Lower leg skin (tissue), 4 donors: ENCODE measurements around the gene HEPACAM. TPM values are rescaled to one million over a fixed set of nuclear protein-coding genes. Genes with fewer than 3 reads are reported as not detected.

Experiments used
- DNase-seq, 2 donors: peaks; one replicate each; pipeline ENCODE4 v3.0.0-alpha.2; 2019; ENCODE audit warnings: low spot score in 2 of 2
- H3K4me3 ChIP-seq: fragments of 200-600 bp; sonication (generic); 2 replicates; pipeline ENCODE4 v1.5.1; 2017; ENCODE audit warnings: mild to moderate bottlenecking, low read depth; ENCODE audit not compliant: poor library complexity, severe bottlenecking
- CTCF ChIP-seq, 3 donors: fragments of 450-650 bp; IDR thresholded peaks; one replicate each; pipeline ENCODE4 v1.5.1; 2016; ENCODE audit warnings: antibody characterized with exemption in 3 of 3, mild to moderate bottlenecking in 3 of 3, moderate library complexity in 2 of 3
- POLR2A ChIP-seq, 2 donors: fragments of 450-650 bp; IDR thresholded peaks; one replicate each; pipeline ENCODE4 v1.6.1; 2016 to 2017; ENCODE audit warnings: antibody characterized with exemption in 2 of 2, mild to moderate bottlenecking in 1 of 2, moderate library complexity in 1 of 2
- WGBS, 2 donors: methylation state at CpG; one replicate each; pipeline ENCODE4 v1.1.5; 2018; 5-methylcytosine and 5-hydroxymethylcytosine counted together
- intact Hi-C: fragments of 100-400 bp; cut with DNase I; formaldehyde crosslinking; loops from one replicate; pipeline ENCODE4 v1.15.0; 2023; ENCODE audit warnings: low total_unique reads
- total RNA-seq, 4 donors: library from RNA; depleted of rRNA; stranded (reverse); fragments of >200 nt; gene quantifications; one replicate each; pipeline ENCODE4 v1.1.0, GENCODE V29; 2016

The HEPACAM gene
- total RNA-seq, 4 donors from 2014 or later = 0.06 to 1.9 (median 0.97) TPM; not detected in 1

DNA sequence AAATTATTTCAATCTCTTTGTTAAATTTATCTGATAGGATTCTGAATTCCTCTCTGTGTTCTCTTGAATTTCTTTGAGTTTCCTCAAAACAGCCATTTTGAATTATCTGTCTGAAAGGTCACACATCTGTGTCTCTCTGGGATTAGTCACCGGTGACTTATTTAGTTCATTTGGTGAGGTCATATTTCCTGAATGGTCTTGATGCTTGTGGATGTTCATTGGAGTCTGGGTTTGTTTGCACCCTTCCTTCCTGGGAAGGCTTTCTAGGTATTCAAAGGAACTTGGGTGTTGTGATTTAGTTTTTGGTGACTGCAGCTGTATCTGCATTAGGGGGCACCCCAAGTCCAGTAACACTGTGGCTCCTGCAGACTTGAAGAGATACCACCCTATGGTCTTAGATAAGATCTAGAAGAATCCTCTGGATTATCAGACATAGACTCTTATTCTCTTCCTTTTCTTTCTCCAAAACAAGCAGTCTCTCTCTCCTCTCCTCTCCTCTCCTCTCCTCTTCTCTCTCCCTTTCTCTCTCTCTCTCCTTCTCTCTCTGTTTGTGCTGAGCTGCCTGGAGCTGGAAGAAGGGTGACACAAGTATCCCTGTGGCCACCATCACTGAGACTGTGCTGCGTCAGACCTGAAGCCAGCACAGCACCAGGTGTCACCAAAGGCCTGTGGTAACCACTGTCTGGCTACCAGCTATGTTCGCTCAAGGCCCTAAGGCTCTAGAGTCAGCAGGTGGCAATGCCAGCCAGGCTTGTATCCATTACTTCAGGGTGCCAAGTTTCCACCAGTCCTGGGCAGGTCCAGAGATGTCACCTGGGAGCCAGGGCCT, 20.1 kb downstream of the HEPACAM start:
- 74 to 76% methylated on average over 3 of the region's 3 CpGs for WGBS, 2 donors
- intact Hi-C loops = no loop called here
- TF ChIP-seq POLR2A (IDR thresholded peaks at IDR 0.05) (no peak), CTCF (IDR thresholded peaks at IDR 0.05) (no peak)
- peak in 1 of 2 donors; percentile 42 for DNase-seq
- H3K4me3 ChIP-seq = no peak overlapping the region

DNA sequence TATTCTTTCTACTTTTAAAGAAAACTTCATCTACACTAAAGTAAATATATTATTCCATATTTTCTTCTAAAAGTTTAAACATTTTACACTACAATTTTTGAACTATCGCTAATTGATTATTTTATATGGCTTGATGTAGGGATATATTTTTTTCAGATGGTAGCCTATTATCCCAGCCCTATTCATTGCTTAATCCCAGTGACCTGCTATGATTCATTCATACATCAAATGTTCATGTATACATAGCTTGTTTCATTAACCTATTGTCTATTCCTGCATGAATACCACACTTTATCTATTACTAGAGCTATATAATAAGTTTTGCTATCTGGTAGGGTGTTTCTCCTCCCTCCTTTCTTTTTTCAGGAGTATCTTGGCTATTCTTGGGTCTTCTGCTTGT, 33.2 kb downstream of the HEPACAM start:
- TF ChIP-seq POLR2A (IDR thresholded peaks at IDR 0.05) = no peak
- TF ChIP-seq CTCF (IDR thresholded peaks at IDR 0.05) = no peak
- no peak overlapping the region for H3K4me3 ChIP-seq
- intact Hi-C loops = no loop called here

DNA sequence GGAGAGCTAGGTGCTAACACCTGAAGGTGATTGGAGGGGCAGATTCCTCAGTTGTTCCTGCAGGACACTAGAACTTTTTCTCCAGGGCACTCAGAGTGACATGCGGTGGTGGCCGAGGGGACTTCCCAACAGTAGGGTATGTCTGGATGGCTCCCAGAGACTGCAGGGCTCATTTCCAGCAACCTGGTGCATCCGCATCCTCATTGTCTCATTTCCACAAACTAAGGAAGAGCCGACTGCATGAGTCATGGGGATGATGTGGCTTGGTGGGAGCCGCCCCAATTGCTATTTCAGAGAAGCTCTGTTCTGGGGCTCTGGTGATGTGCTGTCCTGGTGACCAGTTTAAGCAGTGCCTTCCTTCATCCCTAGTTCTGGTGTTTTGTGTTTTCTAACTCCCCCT, 35.4 kb downstream of the HEPACAM start:
- no peak for TF ChIP-seq POLR2A (IDR thresholded peaks at IDR 0.05)
- no peak for TF ChIP-seq CTCF (IDR thresholded peaks at IDR 0.05)
- DNase-seq = peak in 1 of 2 donors; percentile 89
- 21 to 35% methylated on average over 4 to 5 of the region's 5 CpGs for WGBS, 2 donors
- intact Hi-C loops = no loop called here
- H3K4me3 ChIP-seq = no peak overlapping the region

More for the DNA sequence above, 33.2 kb downstream of the HEPACAM start:
- WGBS, 2 donors = 95 to 100% methylated on average over 1 of the region's 1 CpG
- no peak for DNase-seq

DNA sequence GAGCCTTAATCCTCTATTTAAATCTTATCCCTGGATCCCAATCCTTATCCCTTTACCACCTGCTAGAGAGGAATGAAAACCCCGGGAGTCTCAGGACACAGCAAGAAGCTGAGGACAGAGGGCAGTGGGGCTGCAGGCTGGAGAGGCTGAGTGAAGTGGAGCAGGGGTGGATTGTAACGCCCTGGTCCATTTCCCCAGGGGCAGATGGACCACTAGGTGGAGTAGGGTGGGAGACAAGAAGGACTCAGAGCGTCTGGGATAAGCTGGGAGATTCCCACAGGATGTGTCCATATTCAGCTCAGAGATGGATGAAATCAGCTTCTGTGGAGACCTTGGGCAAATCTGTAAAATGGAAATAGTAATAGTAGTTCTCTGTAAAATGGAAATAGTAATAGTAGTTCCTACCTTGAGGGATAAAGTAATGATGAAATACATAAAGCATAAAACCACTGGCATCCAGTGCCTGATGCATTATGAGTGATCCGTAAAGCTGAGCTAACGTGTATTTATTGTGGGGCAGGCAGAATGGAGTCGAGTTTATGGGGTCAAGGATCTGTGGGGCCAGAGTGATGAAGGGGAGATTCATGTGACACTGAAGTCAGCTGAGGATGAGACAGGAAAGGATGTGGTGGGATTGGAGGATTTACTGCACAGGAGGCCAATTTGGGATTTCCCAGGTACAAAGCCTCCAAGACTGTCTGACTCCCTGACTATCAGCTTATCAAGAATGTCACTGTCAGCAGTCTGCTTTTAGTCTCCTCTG, 36.3 kb downstream of the HEPACAM start:
- WGBS, 2 donors = 67 to 72% methylated on average over 6 of the region's 6 CpGs
- no peak overlapping the region for H3K4me3 ChIP-seq
- no peak for TF ChIP-seq POLR2A (IDR thresholded peaks at IDR 0.05)
- no peak for TF ChIP-seq CTCF (IDR thresholded peaks at IDR 0.05)
- intact Hi-C loops = no loop called here
- peak in 1 of 2 donors; percentile 58 for DNase-seq

GRCh38 chr11:124898711-124899110, 37.1 kb downstream of the HEPACAM start:
- peak in 1 of 2 donors; percentile 84 for DNase-seq
- TF ChIP-seq CTCF (IDR thresholded peaks at IDR 0.05) = no peak
- no peak for TF ChIP-seq POLR2A (IDR thresholded peaks at IDR 0.05)
- intact Hi-C loops = no loop called here
- 39 to 41% methylated on average over 5 of the region's 5 CpGs for WGBS, 2 donors
- no peak overlapping the region for H3K4me3 ChIP-seq
